Activated CD4-positive, alpha-beta T cell treated with anti-CD3 and anti-CD28 coated beads, Interleukin-2, amount 50 U/mL, for 24 hours (primary cell): ENCODE results near the gene HOXA7.

Experiments used
- DNase-seq, 2 donors: peaks; one replicate each; pipeline ENCODE4 v3.0.0-alpha.2; 2020; ENCODE audit warnings: low read depth in 1 of 2, low spot score in 1 of 2

The HOXA7 gene

GRCh38 chr7:27160546-27161213 is 4.2 kb upstream of the HOXA7 start:
- peak; percentile 81 to 84 for DNase-seq

- no peak for DNase-seq
Measured at GRCh38 chr7:27160145-27160545, 3.7 kb upstream of the HOXA7 start.

- no peak for DNase-seq
Measured at GRCh38 chr7:27159266-27160144, 3.0 kb upstream of the HOXA7 start.

- no peak for DNase-seq
Measured at GRCh38 chr7:27158436-27159265, 2.2 kb upstream of the HOXA7 start.

- DNase-seq = no peak
Measured at GRCh38 chr7:27157702-27158431, 1.4 kb upstream of the HOXA7 start.

GRCh38 chr7:27156916-27157701 is 634 bp upstream of the HOXA7 start:
- no peak for DNase-seq

GRCh38 chr7:27155816-27156507 is 513 bp downstream of the HOXA7 start:
- no peak for DNase-seq

- DNase-seq = no peak
Measured at GRCh38 chr7:27154901-27155815, 1.3 kb downstream of the HOXA7 start.

GRCh38 chr7:27154369-27154768 is 2.1 kb downstream of the HOXA7 start:
- DNase-seq = no peak

- DNase-seq = no peak
Measured at GRCh38 chr7:27153526-27153925, 2.9 kb downstream of the HOXA7 start.

- no peak for DNase-seq
Measured at GRCh38 chr7:27152816-27153442, 3.5 kb downstream of the HOXA7 start.

GRCh38 chr7:27151931-27152815 is 4.3 kb downstream of the HOXA7 start, which contains the start of gene HOXA3:
Gene HOXA3, minus strand, starts transcription at chr7:27152583. Its CDS starts 41,943 bp downstream, at chr7:27110640.
- no peak for DNase-seq

- no peak for DNase-seq
Measured at GRCh38 chr7:27151341-27151930, 5.0 kb downstream of the HOXA7 start.

GRCh38 chr7:27150568-27151340 is 5.7 kb downstream of the HOXA7 start:
- DNase-seq = peak in 1 of 2 donors; percentile 37

- DNase-seq = no peak
Measured at GRCh38 chr7:27149842-27150567, 6.5 kb downstream of the HOXA7 start.
